SJSA1 (cell line): Measurements from ENCODE around the gene ZBTB20. TPM values are rescaled to one million over a fixed set of nuclear protein-coding genes. Genes with fewer than 3 reads are reported as not detected.
A peak's percentile ranks its signal among the peaks of the same experiment; 100 is the strongest.
"Not testable (repeated sequence)": the region's sequence is repeated elsewhere in the genome, so short reads cannot be mapped to it uniquely, and the experiment has no call there.

Experiments
- DNase-seq, 2 experiments: peaks; one replicate each; pipeline ENCODE4 v3.0.0-alpha.2; 2015 to 2020; ENCODE audit warnings: low spot score in 2 of 2, low read depth in 1 of 2
- H3K27ac ChIP-seq: fragments of 250-450 bp; sonication (Bioruptor Pico); 2 replicates; pipeline ENCODE4 v1.5.1; 2020; ENCODE audit warnings: mild to moderate bottlenecking, moderate library complexity
- H3K27me3 ChIP-seq: fragments of 250-450 bp; sonication (Bioruptor Pico); replicated peaks from 2 replicates; pipeline ENCODE4 v1.5.1; 2020; ENCODE audit warnings: mild to moderate bottlenecking, moderate library complexity
- H3K36me3 ChIP-seq: fragments of 250-450 bp; sonication (Bioruptor Pico); 2 replicates; pipeline ENCODE4 v1.5.1; 2020; ENCODE audit warnings: mild to moderate bottlenecking
- H3K4me1 ChIP-seq: fragments of 250-450 bp; sonication (Bioruptor Pico); replicated peaks from 2 replicates; pipeline ENCODE4 v1.6.1; 2021; ENCODE audit warnings: mild to moderate bottlenecking
- H3K4me3 ChIP-seq: fragments of 250-450 bp; sonication (Bioruptor Pico); 2 replicates; pipeline ENCODE4 v1.5.1; 2020; ENCODE audit warnings: mild to moderate bottlenecking
- H3K9me3 ChIP-seq: fragments of 250-450 bp; sonication (Bioruptor Pico); replicated peaks from 2 replicates; pipeline ENCODE4 v1.5.1; 2020; ENCODE audit warnings: mild to moderate bottlenecking
- total RNA-seq: library from RNA; depleted of rRNA; stranded (reverse); fragments of >200 nt; shearing (Covaris generic); gene quantifications from 2 replicates; pipeline ENCODE4 v1.2.3, GENCODE V29; 2014

Gene ZBTB20
- total RNA-seq, 1 experiment from 2014 or later: 18.2 TPM

DNA sequence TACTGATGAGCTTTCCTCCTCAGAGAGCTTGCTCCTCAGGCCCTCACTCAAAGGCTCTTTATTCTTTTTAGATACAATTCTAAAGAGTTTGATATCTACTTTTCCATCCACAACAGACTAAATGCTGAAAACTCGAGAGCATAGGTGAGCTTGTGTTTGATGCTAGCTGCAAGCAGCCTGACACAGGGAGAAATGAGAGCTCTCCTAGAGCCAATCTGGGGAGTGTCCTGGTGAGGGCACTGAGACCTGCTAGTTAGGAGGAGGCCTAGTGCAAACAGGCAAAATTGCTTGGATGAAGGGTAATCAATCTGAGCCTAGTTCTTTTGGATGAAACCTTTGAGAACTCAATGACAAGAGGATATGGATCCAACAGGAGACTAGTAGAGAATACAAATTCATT, 300.8 kb downstream of the ZBTB20 start:
- H3K4me1 ChIP-seq: no peaks in the 10 kb centered on the region
- H3K9me3 ChIP-seq: no peaks in the 10 kb centered on the region
- H3K27ac ChIP-seq: no peak overlapping the region
- no peak overlapping the region for H3K4me3 ChIP-seq
- no peaks in the 10 kb centered on the region for H3K36me3 ChIP-seq
- no peak for DNase-seq
- no peaks in the 10 kb centered on the region for H3K27me3 ChIP-seq

DNA sequence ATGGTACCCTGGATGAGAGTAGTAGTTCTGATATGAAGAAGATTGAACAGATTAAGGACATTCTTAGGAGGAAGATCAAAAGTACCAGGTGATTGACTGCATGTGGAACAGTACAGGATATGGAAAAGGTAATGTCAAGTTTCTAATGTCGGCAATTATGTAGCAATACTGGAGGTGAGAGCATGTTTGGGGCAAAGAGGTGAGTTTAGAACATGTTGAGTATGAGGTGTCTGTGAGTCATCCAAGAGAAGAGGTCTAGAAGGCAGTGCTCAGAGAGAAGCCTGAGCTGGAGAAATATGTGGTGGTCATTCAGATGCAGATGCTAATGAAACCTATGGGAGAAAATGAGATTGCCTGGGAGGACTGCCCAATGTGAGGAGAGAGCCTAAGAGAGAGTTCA, 305.6 kb downstream of the ZBTB20 start:
- Histone ChIP-seq H3K4me3 (no peak overlapping the region), H3K4me1 (no peaks in the 10 kb centered on the region), H3K27me3 (no peaks in the 10 kb centered on the region), H3K9me3 (no peaks in the 10 kb centered on the region), H3K27ac (no peak overlapping the region), H3K36me3 (no peaks in the 10 kb centered on the region)
- DNase-seq: no peak

DNA sequence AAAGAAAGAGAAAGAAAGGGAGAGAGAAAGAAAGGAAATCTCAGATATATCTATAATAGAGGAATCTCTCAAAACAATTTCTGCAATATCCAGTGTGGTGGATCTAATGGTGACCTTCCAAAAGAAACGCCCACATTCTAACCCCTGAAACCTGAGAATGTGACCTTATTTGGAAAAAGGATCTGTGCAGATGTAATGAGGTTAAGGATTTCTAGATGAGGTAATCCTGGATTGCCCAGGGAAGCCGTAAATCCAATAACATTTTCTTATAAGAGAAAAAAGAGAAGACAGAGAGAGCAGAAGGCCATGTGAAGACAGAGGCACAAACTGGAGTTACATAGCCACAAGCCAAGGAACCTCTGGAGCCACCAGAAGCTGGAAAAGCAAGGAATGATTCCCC, 307.6 kb downstream of the ZBTB20 start:
- no peaks in the 10 kb centered on the region for H3K9me3 ChIP-seq
- H3K27ac ChIP-seq: no peak overlapping the region
- no peak for DNase-seq
- no peaks in the 10 kb centered on the region for H3K36me3 ChIP-seq
- H3K27me3 ChIP-seq: no peaks in the 10 kb centered on the region
- no peak overlapping the region for H3K4me3 ChIP-seq
- no peaks in the 10 kb centered on the region for H3K4me1 ChIP-seq

- Histone ChIP-seq H3K4me3 (no peak overlapping the region), H3K9me3 (no peaks in the 10 kb centered on the region), H3K4me1 (no peaks in the 10 kb centered on the region)
Measured at GRCh38 chr3:114838025-114838424, 309.1 kb downstream of the ZBTB20 start.

DNA sequence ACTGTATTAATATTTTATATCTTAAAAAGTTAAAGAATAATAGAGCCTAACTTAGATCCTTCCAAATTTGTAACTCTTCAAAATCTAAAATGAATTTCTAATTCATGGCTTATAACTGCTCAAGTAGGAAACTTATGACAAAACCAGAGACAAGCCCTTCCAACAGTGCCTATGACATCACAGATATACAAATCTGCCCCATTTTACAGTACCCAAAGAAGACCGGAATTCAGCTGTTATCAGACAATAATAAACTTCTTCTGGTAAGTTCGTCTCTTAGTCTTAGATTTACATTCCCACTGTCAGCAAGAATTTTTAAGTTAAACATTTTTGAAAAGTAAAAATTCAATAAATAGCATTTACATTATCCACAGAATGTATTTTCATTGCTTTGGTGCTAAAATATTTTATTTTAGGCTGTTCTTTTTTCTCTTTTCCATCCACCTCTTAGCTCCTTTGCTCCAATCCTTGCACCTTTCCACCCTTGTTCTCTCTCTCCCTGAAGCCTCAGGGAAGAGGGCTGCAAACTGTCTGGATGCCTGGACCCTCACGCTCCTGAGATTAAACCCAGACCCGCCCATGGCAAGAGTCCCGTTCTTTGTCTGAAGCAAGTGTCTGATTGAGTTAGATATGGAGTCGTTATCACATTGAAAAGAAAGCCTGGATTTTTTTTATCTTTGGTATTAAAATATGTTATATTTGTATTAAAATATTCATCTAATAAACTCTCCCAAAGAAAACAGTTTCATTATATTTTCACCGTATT, 312.7 kb downstream of the ZBTB20 start:
- Histone ChIP-seq H3K36me3 (no peaks in the 10 kb centered on the region), H3K27me3 (no peaks in the 10 kb centered on the region; the same call in 1 of the 2 replicates), H3K27ac (no peak overlapping the region), H3K4me1 (no peaks in the 10 kb centered on the region), H3K4me3 (no peak overlapping the region), H3K9me3 (no peaks in the 10 kb centered on the region)
- DNase-seq: no peak

More at GRCh38 chr3:114838025-114838424, 309.1 kb downstream of the ZBTB20 start:
- Histone ChIP-seq H3K36me3 (no peaks in the 10 kb centered on the region), H3K27me3 (no peaks in the 10 kb centered on the region), H3K27ac (no peak overlapping the region)
- DNase-seq: no peak

GRCh38 chr3:114831861-114832260, 315.2 kb downstream of the ZBTB20 start:
- Histone ChIP-seq H3K9me3 (no peaks in the 10 kb centered on the region), H3K27ac (no peak overlapping the region), H3K36me3 (no peaks in the 10 kb centered on the region), H3K4me1 (no peaks in the 10 kb centered on the region), H3K27me3 (no peaks in the 10 kb centered on the region; the same call in 1 of the 2 replicates), H3K4me3 (no peak overlapping the region)
- DNase-seq: no peak

DNA sequence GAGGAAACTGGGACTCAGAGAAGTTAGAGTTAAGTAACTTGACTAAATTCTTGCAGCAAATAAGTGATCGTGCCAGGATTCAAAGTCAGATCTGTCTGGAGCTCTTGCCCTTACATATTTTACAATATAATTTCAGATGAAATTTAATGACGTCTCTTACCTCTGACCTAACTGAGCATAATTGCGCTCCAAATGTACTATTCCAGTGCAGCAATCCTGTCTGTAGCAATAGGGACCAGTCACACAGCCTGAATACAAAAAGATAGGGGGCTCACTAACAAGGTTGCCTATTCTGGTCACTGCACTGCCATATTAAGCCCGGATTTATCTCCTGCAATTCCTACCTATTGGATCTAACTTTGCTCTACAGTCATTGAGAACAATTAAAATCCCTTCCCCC, 316.4 kb downstream of the ZBTB20 start:
- no peak for DNase-seq
- no peak overlapping the region for H3K4me3 ChIP-seq
- no peak overlapping the region for H3K27ac ChIP-seq
- no peaks in the 10 kb centered on the region for H3K36me3 ChIP-seq
- H3K4me1 ChIP-seq: no peaks in the 10 kb centered on the region
- no peaks in the 10 kb centered on the region; the same call in 1 of the 2 replicates for H3K27me3 ChIP-seq
- no peaks in the 10 kb centered on the region for H3K9me3 ChIP-seq

DNA sequence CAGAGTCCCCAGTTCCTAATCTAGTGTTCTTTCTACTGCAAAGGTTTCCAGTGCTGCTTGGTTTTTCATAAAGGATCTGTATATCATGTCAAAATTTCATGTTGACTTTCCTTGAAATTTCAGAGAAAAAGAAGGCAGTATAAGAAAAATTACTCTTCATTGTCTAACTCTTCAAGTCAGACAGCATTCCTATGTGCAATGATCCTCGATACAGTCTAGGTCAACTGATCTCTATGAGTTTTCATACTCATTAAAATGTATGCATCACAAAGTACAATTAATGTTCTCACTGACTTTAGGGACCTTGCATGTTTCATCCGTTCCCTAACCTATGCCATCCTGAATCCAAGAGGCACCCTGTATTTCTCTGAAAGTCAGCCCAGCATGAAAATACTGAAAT, 317.3 kb downstream of the ZBTB20 start:
- no peaks in the 10 kb centered on the region for H3K4me1 ChIP-seq
- H3K27ac ChIP-seq: no peak overlapping the region
- DNase-seq: no peak
- H3K27me3 ChIP-seq: no peaks in the 10 kb centered on the region; the same call in 1 of the 2 replicates
- no peaks in the 10 kb centered on the region for H3K9me3 ChIP-seq
- H3K4me3 ChIP-seq: no peak overlapping the region
- no peaks in the 10 kb centered on the region for H3K36me3 ChIP-seq

- Histone ChIP-seq H3K4me3 (no peak overlapping the region), H3K36me3 (no peaks in the 10 kb centered on the region), H3K4me1 (no peaks in the 10 kb centered on the region), H3K27ac (no peak overlapping the region), H3K27me3 (no peaks in the 10 kb centered on the region; the same call in 1 of the 2 replicates), H3K9me3 (no peaks in the 10 kb centered on the region)
- peak in 1 of 2 experiments; percentile 24 for DNase-seq
Measured at GRCh38 chr3:114827495-114827894, 319.6 kb downstream of the ZBTB20 start.

- no peak for DNase-seq
- no peak overlapping the region for H3K27ac ChIP-seq
- no peaks in the 10 kb centered on the region for H3K9me3 ChIP-seq
- H3K36me3 ChIP-seq: no peaks in the 10 kb centered on the region
- no peaks in the 10 kb centered on the region for H3K27me3 ChIP-seq
- no peaks in the 10 kb centered on the region for H3K4me1 ChIP-seq
- no peak overlapping the region for H3K4me3 ChIP-seq
Measured at GRCh38 chr3:114824014-114824413, 323.1 kb downstream of the ZBTB20 start.

GRCh38 chr3:114823061-114823460, 324.0 kb downstream of the ZBTB20 start:
- no peak for DNase-seq
- no peak overlapping the region for H3K27ac ChIP-seq
- no peaks in the 10 kb centered on the region for H3K36me3 ChIP-seq
- H3K9me3 ChIP-seq: no peaks in the 10 kb centered on the region
- no peaks in the 10 kb centered on the region for H3K27me3 ChIP-seq
- H3K4me3 ChIP-seq: no peak overlapping the region
- no peaks in the 10 kb centered on the region for H3K4me1 ChIP-seq

DNA sequence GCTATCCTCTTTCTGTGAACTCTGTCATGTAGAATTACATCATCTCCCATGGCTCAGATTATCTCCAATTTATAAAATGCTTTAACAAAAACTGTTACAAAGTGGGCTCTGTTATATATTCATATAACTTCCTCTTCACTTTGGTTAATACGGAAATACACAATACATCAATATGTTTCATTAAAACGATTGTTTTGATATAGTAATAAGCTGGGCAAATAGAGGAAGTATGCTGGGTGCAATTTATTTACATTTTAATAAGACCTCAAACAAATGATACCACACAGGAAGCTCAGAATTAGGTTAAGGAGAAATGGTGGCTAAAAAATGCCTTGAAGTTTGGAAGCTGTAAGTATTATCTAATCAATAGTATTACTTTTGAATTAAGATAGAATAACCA, 331.0 kb downstream of the ZBTB20 start:
- DNase-seq: no peak
- Histone ChIP-seq H3K9me3 (no peaks in the 10 kb centered on the region), H3K36me3 (no peaks in the 10 kb centered on the region), H3K27ac (no peak overlapping the region), H3K27me3 (no peaks in the 10 kb centered on the region), H3K4me3 (no peak overlapping the region), H3K4me1 (no peaks in the 10 kb centered on the region)

- not testable (repeated sequence) for H3K36me3 ChIP-seq, H3K27me3 ChIP-seq, H3K4me1 ChIP-seq, H3K9me3 ChIP-seq, H3K27ac ChIP-seq, DNase-seq, H3K4me3 ChIP-seq
Measured at GRCh38 chr3:114812541-114813238, 334.4 kb downstream of the ZBTB20 start.

- Histone ChIP-seq H3K4me3 (peak overlapping the region; percentile 11), H3K4me1 (peaks cover 9% of the 10 kb centered on the region), H3K27me3 (no peaks in the 10 kb centered on the region), H3K9me3 (no peaks in the 10 kb centered on the region), H3K27ac (no peak overlapping the region; the same call in 1 of the 2 replicates), H3K36me3 (no peaks in the 10 kb centered on the region)
- peak in 1 of 2 experiments; percentile 49 for DNase-seq
Measured at GRCh38 chr3:114809668-114810413, 337.2 kb downstream of the ZBTB20 start.
